Smooth muscle cell of the brain vasculature (primary cell): ENCODE results near the gene RALGAPA1.
"Not testable (repeated sequence)": the region's sequence is repeated elsewhere in the genome, so short reads cannot be mapped to it uniquely, and the experiment has no call there.

Experiments used
- DNase-seq: peaks from one replicate; pipeline ENCODE4 v3.0.0-alpha.2; 2012; ENCODE audit warnings: low read depth, low spot score

The RALGAPA1 gene

DNA sequence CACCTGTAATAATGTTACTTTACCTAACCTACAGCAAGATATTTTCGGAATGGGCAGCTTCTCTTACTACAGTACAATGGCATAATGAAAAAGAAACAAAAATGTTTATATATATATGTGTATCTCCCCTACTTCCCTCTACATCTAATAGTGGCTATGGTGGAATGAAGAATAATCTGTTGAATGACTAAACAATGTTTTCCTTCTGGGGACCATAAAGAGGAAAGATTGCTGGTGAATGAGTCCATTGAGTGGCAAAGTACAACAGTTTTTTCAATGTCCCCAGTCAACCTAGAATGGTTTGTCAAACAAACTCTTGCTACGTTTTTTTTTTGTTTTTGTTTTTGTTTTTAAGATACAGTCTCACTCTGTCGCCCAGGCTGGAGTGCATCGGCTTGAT is 47.2 kb downstream of the RALGAPA1 start:
- no peak for DNase-seq

GRCh38 chr14:35760143-35760542 is 49.0 kb downstream of the RALGAPA1 start:
- DNase-seq: no peak

DNA sequence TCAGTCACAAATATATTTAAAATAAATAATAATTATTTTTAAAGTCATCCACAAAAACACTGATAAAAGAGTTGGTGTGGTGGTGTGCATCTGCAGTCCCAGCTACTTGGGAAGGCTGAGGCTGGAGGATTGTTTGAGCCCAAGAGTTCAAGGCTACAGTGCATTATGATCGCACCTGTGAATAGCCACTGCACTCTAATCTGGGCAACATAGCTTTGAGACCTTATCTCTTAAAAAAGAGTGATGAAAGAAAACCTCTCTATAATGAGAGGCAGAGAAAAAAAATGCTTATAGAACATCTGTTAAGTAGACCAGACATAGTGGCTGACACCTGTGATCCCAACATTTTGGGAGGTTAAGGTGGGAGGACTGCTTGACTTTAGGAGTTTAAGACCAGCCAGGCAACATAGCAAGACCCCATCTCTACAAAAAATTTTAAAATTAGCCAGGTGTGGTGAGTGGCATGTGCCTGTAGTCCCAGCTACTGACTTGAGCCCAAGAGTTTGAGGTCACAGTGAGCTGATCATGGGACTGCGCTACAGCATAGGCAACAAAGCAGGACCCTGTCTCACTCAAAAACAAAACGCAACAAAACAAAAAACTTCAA is 50.5 kb downstream of the RALGAPA1 start:
- no peak for DNase-seq

GRCh38 chr14:35754671-35755070 is 54.4 kb downstream of the RALGAPA1 start:
- DNase-seq: no peak

DNA sequence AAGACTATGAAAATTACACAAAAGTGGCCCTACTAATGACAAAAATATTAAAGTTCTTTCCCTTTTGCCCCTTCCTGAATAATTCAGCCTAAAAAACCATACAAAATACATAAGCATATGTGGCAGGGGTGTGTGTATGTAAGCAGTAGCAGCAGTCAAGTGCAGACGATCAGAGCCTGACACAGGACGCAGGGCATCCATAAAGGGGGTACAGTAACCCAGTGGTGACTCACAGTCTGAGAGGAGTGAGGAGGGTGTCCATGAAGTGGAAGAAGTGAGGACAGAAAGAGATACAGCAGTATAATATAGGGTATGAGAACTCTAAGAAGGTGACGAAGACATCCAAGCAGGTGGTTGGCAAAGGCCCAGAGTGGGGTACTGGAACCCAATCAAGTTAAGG is 56.7 kb downstream of the RALGAPA1 start:
- DNase-seq: no peak

DNA sequence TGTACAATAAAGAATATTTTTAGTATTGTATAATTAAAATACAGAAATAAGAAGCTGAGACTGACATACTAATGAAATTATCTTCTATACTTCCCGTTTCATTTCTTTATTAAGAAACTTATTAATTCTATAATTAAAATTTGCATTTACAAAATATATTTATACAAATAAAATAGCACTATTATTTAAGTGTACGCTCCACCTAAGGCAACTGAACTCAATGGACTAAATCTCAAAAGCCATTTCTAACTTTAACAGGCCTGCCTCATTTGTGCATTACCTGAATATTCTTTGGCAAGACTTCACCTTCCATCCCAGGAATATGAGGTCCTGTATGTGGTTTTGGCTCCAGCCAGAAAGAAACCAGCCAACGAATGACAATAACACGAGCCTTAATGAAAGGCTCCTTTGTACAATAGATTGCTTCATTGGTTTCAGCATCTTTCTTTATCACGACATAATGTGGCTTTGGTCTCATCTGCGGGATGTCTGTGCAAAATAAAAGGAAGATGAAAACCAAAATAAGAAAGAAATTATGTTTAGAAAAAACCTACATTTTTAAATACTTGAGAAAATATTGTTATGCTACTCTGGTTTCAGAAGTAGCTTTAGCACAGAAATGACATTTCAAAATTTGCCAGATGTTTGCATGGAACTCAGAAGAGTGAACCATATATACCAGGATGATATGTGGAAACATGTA is 58.7 kb downstream of the RALGAPA1 start:
- no peak for DNase-seq

- no peak for DNase-seq
Observed at GRCh38 chr14:35747379-35747778, 61.7 kb downstream of the RALGAPA1 start.

- DNase-seq: no peak
Observed at GRCh38 chr14:35742442-35742841, 66.7 kb downstream of the RALGAPA1 start.

DNA sequence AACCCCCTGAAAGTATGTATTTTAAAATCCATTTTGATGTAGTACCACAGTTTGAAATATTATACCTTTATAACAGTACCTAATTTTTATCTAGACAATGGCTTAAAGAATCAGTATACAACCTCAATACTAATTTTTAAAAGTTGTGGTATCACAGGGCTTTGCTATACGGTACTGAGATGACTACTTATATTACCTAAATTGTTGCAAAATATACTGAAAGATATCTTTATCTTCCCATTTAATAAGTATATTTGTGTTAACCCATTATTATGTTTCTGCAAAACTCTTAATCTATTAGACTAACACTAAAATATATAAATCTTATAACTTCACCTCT is 67.1 kb downstream of the RALGAPA1 start:
- no peak for DNase-seq

DNA sequence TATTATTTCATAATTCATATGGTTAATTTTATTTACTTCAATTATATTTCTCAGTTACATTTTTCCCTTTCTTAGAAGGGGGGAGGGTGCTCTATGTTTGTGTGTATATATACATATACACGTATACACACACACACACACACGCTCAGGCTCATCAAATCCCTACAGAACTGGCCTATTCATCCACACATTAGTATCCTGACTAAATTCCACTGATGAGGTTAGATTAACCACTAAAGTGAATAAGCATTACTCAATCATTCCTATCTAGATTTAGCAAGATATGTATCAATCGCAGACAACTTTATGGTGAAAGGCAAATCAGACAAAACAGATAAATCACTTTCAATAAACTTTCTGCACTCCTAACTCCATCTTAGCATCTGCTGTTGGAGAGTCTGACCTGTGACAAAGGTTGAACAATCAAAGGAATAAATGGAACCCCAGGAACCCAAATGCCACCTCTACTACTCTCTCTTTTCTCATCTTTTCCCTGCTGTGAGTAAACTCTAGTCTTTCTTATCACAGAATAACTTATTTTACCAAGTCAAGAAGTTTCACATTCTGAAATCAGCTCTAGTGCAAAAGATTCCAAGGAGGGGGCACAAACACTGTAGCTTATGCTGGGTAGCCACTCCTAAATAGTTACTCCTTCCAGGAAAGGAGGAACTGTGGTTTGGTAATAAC is 67.6 kb downstream of the RALGAPA1 start:
- no peak for DNase-seq

- no peak for DNase-seq
Observed at GRCh38 chr14:35740215-35740614, 68.9 kb downstream of the RALGAPA1 start.

GRCh38 chr14:35735163-35735562 is 73.9 kb downstream of the RALGAPA1 start:
- not testable (repeated sequence) for DNase-seq

- not testable (repeated sequence) for DNase-seq
Observed at GRCh38 chr14:35733510-35733909, 75.6 kb downstream of the RALGAPA1 start.

GRCh38 chr14:35730871-35731270 is 78.2 kb downstream of the RALGAPA1 start:
- DNase-seq: no peak

- DNase-seq: no peak
Observed at GRCh38 chr14:35727764-35728163, 81.3 kb downstream of the RALGAPA1 start.

- DNase-seq: no peak
Observed at GRCh38 chr14:35725930-35726329, 83.2 kb downstream of the RALGAPA1 start.

DNA sequence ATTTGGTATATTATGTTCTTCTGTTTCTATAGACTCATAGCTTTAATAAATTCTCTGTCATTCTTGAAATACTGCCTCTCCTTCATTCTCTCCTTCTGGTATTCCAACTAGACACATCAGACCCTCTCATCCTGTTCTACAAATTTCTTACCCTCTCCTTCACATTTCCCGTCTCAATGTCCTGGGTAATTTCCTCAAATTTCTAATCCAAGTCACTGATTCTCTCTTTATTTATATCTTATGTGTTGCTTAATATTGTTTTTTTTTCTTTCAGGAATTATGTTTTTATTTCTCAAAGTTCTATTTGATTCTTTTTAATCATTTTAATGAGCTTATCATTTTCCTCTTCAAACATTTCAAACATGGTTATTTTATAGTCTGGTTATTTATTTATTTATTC is 94.0 kb downstream of the RALGAPA1 start:
- no peak for DNase-seq

- no peak for DNase-seq
Observed at GRCh38 chr14:35712466-35712865, 96.6 kb downstream of the RALGAPA1 start.

- DNase-seq: no peak
Observed at GRCh38 chr14:35708062-35708461, 101.0 kb downstream of the RALGAPA1 start.

DNA sequence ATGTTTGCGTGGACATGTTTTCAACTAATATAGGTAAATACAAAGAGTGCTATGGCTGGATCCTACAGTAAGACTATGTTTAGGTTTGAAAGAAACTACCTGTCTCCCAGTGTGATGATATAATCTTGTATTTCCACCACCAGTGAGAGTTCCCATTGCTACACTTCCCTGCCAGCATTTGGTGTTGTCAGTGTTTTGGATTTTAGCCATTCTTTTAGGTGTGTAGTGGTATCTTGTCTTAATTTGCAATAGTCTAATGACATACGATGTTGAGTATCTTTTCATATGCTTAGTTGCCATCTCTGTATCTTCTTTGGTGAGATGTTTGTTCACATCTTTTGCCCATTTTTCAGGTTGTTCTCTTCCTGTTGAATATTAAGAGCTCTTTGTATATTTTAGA is 103.5 kb downstream of the RALGAPA1 start:
- DNase-seq: no peak

DNA sequence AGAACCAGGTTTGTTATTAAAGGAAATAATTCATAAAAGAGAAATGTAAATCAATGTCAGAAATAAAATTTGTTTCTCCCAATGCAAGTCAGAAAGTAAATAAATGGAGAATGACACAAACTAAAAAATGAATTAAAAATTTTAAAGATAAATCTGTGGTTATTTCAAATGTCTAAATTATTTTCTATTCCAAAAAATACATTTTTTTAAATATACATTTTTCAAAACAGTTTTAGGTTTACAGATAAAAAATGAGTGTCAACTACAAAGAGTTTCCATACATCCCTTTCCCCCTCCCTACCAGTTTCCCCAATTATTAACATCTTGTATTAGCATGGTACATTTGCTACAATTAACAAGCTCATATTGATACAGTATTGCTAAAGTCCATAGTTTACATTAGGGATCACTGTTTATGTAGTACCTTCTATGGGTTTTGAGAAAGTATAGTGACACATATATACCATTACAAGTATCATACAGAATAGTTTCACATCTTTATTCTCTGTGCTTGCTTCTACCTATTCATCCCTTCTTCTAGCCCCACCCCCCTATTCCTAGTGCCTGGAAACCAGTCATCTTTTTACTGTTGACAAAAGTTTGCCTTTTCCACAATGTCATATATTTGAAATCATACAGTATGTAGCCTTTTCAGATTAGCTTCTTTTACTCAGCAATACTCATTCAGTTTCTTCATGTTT is 104.2 kb downstream of the RALGAPA1 start:
- DNase-seq: no peak

DNA sequence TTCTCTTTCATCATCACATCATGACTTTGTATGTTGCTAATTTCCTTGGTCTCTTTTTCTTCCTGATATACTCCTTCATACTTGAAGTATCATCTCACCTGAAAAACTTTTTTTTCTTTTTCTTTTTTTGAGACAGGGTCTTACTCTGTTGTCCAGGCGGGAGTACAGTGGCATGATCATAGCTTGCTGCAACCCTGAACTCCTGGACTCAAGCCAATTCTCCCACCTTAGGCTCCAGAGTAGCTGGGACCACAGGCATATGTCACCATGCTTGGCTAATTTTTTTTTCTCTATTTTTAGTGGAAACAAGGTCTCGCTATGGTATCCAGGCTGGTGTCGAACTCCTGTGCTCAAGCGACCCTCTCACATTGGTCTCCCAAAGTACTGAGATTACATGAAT is 107.6 kb downstream of the RALGAPA1 start:
- no peak for DNase-seq
